HepG2 (cell line): Measurements from ENCODE around the gene MED1. TPM values are rescaled to one million over a fixed set of nuclear protein-coding genes. Genes with fewer than 3 reads are reported as not detected.

Source experiments
- HES4 ChIP-seq: sonication (generic); formaldehyde crosslinking; IDR thresholded peaks from 2 replicates; pipeline ENCODE4 v1.9.0; 2021; ENCODE audit warnings: mild to moderate bottlenecking, missing genetic modification reagents, borderline replicate concordance
- HHEX ChIP-seq: IDR thresholded peaks from 2 replicates; pipeline ENCODE4 v1.6.1; 2016; ENCODE audit warnings: control low read depth
- KDM1A ChIP-seq: IDR thresholded peaks from 2 replicates; pipeline ENCODE4 v1.6.1; 2016; ENCODE audit warnings: missing compliant biosample characterization
- LBX2 ChIP-seq: sonication (generic); formaldehyde crosslinking; IDR thresholded peaks from 2 replicates; pipeline ENCODE4 v1.5.0; 2020; ENCODE audit warnings: missing genetic modification reagents, mild to moderate bottlenecking, borderline replicate concordance
- MEF2D ChIP-seq: sonication (generic); formaldehyde crosslinking; IDR thresholded peaks from 2 replicates; pipeline ENCODE4 v1.5.1; 2020; ENCODE audit warnings: mild to moderate bottlenecking, missing genetic modification reagents
- NFE2 ChIP-seq: sonication (generic); formaldehyde crosslinking; IDR thresholded peaks from 2 replicates; pipeline ENCODE4 v1.4.0; 2020; ENCODE audit warnings: missing genetic modification reagents
- RBM39 ChIP-seq: fragments of 200-400 bp; formaldehyde crosslinking; IDR thresholded peaks from one replicate; pipeline ENCODE4 v1.6.1; 2018; ENCODE audit warnings: antibody characterized with exemption, mild to moderate bottlenecking, low read depth, low read length; ENCODE audit not compliant: poor library complexity, severe bottlenecking
- RCOR2 ChIP-seq: IDR thresholded peaks from 2 replicates; pipeline ENCODE4 v1.6.1; 2016; ENCODE audit warnings: missing biosample characterization, missing genetic modification reagents
- ZBTB38 ChIP-seq: sonication (generic); formaldehyde crosslinking; IDR thresholded peaks from 2 replicates; pipeline ENCODE4 v1.5.1; 2020; ENCODE audit warnings: mild to moderate bottlenecking, missing genetic modification reagents
- ZBTB39 ChIP-seq: sonication (generic); formaldehyde crosslinking; IDR thresholded peaks from 2 replicates; pipeline ENCODE4 v1.5.0; 2020; ENCODE audit warnings: missing genetic modification reagents
- ZHX2 ChIP-seq, 2 experiments: sonication (generic) in 1 of 2; formaldehyde crosslinking in 1 of 2; IDR thresholded peaks; 2 replicates each; pipeline versions ENCODE4 v1.6.1 to v1.9.0; 2014 to 2022; ENCODE audit warnings: antibody characterized with exemption in 1 of 2, borderline replicate concordance in 1 of 2, inconsistent platforms in 1 of 2, low read depth in 1 of 2, missing genetic modification reagents in 1 of 2
- ZNF274 ChIP-seq: sonication (generic); formaldehyde crosslinking; IDR thresholded peaks from 2 replicates; pipeline ENCODE4 v1.5.1; 2020; ENCODE audit warnings: mild to moderate bottlenecking, missing genetic modification reagents
- ZNF589 ChIP-seq: sonication (generic); formaldehyde crosslinking; conservative IDR thresholded peaks from 2 replicates; pipeline ENCODE4 v1.8.0; 2022; ENCODE audit warnings: mild to moderate bottlenecking, moderate library complexity, missing genetic modification reagents
- ZNF678 ChIP-seq: sonication (generic); formaldehyde crosslinking; IDR thresholded peaks from 2 replicates; pipeline ENCODE4 v1.4.0; 2020; ENCODE audit warnings: mild to moderate bottlenecking, missing genetic modification reagents
- ZNF75D ChIP-seq: sonication (generic); formaldehyde crosslinking; IDR thresholded peaks from 2 replicates; pipeline ENCODE4 v1.8.1; 2023; ENCODE audit warnings: missing genetic modification reagents, mild to moderate bottlenecking, borderline replicate concordance
- ZNF792 ChIP-seq: IDR thresholded peaks from 2 replicates; pipeline ENCODE4 v1.6.1; 2016
- polyA plus RNA-seq, 8 experiments: library from polyadenylated mRNA; depleted of rRNA in 3 of 8; stranded (reverse) in 7 of 8; unstranded in 1 of 8; fragments of >200 nt; fragmentation: Illumina TruSeq in 4 of 8; extraction: Trizol in 4 of 8; gene quantifications; 2 replicates each; pipeline versions ENCODE4 v1.2.1 to v1.2.3, GENCODE V29; 2011 to 2016; ENCODE audit warnings: low read depth in 4 of 8, missing spikeins in 1 of 8, mixed read lengths in 1 of 8; ENCODE audit not compliant: insufficient read depth in 1 of 8
- total RNA-seq, 5 experiments: library from RNA; depleted of rRNA; stranded (reverse); fragments of >200 nt; fragmentation: Illumina TruSeq; extraction: Trizol; gene quantifications; 2 replicates each; pipeline ENCODE4 v1.2.3, GENCODE V29; 2016; ENCODE audit warnings: low read depth in 1 of 5
- TF ChIP-seq, protein P1 (sequence below): sonication (generic); formaldehyde crosslinking; IDR thresholded peaks from 2 replicates; pipeline ENCODE4 v1.4.0; 2020; ENCODE audit warnings: low read depth, mild to moderate bottlenecking, missing genetic modification reagents
- TF ChIP-seq, protein P2 (sequence below): sonication (generic); formaldehyde crosslinking; IDR thresholded peaks from 2 replicates; pipeline ENCODE4 v1.5.0; 2020; ENCODE audit warnings: mild to moderate bottlenecking, missing genetic modification reagents, moderate library complexity

Gene MED1
- total and polyA plus RNA-seq, 2 of the 13 experiments (the other 11 are each of a cell fraction or from before 2014, with no cell fraction given) = 37.5 to 40.1 TPM

- TF ChIP-seq NFE2 (CRISPR knock-in tag) = no peak
- TF ChIP-seq LBX2 = no peak
- TF ChIP-seq ZHX2 (IDR thresholded peaks at IDR 0.05; ENCODE audit: low read depth) = 0 out of 2 replicates have a peak, but pooled peaks have one; percentile 35
- no peak for TF ChIP-seq ZHX2 (CRISPR knock-in tag; IDR thresholded peaks at IDR 0.05; ENCODE audit: borderline replicate concordance)
- no peak for TF ChIP-seq ZBTB38
- TF ChIP-seq, protein P1, sequence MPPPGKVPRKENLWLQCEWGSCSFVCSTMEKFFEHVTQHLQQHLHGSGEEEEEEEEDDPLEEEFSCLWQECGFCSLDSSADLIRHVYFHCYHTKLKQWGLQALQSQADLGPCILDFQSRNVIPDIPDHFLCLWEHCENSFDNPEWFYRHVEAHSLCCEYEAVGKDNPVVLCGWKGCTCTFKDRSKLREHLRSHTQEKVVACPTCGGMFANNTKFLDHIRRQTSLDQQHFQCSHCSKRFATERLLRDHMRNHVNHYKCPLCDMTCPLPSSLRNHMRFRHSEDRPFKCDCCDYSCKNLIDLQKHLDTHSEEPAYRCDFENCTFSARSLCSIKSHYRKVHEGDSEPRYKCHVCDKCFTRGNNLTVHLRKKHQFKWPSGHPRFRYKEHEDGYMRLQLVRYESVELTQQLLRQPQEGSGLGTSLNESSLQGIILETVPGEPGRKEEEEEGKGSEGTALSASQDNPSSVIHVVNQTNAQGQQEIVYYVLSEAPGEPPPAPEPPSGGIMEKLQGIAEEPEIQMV = no peak
- no peak for TF ChIP-seq RCOR2 (CRISPR knock-in tag)
- no peak for TF ChIP-seq ZNF75D (CRISPR knock-in tag)
- peak; percentile 36; the same call in 1 of the 2 replicates for TF ChIP-seq ZNF792 (CRISPR knock-in tag)
- TF ChIP-seq ZNF274 (CRISPR knock-in tag) = no peak
- no peak for TF ChIP-seq RBM39
- no peak for TF ChIP-seq HHEX (CRISPR knock-in tag)
- TF ChIP-seq MEF2D = no peak
- no peak for TF ChIP-seq ZBTB39 (CRISPR knock-in tag)
- TF ChIP-seq ZNF678 (CRISPR knock-in tag) = no peak
- TF ChIP-seq KDM1A (CRISPR knock-in tag) = no peak
- TF ChIP-seq ZNF589 (CRISPR knock-in tag) = peak; percentile 39; the same call in 1 of the 2 replicates
- TF ChIP-seq, protein P2, sequence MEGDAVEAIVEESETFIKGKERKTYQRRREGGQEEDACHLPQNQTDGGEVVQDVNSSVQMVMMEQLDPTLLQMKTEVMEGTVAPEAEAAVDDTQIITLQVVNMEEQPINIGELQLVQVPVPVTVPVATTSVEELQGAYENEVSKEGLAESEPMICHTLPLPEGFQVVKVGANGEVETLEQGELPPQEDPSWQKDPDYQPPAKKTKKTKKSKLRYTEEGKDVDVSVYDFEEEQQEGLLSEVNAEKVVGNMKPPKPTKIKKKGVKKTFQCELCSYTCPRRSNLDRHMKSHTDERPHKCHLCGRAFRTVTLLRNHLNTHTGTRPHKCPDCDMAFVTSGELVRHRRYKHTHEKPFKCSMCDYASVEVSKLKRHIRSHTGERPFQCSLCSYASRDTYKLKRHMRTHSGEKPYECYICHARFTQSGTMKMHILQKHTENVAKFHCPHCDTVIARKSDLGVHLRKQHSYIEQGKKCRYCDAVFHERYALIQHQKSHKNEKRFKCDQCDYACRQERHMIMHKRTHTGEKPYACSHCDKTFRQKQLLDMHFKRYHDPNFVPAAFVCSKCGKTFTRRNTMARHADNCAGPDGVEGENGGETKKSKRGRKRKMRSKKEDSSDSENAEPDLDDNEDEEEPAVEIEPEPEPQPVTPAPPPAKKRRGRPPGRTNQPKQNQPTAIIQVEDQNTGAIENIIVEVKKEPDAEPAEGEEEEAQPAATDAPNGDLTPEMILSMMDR = no peak
- no peak for TF ChIP-seq HES4 (CRISPR knock-in tag)
Measured at GRCh38 chr17:39402244-39402889, 48.7 kb downstream of the MED1 start (continued).
